Left renal cortex interstitium (tissue), 4 donors: ENCODE measurements around the gene SEC16A. TPM values are rescaled to one million over a fixed set of nuclear protein-coding genes. Genes with fewer than 3 reads are reported as not detected.

Experiments
- DNase-seq, 4 donors: peaks; one replicate each; pipeline ENCODE4 v3.0.0-alpha.2; 2013; ENCODE audit warnings: low read depth in 4 of 4, low spot score in 2 of 4, missing footprints in 1 of 4
- polyA plus RNA-seq, 4 donors: library from polyadenylated mRNA; unstranded; fragments of 120-200 nt; gene quantifications; one replicate each; pipeline ENCODE4 v1.2.1, GENCODE V29; 2013; ENCODE audit not compliant: insufficient read length in 4 of 4

The SEC16A gene
- polyA plus RNA-seq, 4 donors, result 51.9 to 68.5 (median 62.4) TPM

GRCh38 chr9:136488247-136489214 is 5.7 kb upstream of the SEC16A start:
- no peak for DNase-seq

DNA sequence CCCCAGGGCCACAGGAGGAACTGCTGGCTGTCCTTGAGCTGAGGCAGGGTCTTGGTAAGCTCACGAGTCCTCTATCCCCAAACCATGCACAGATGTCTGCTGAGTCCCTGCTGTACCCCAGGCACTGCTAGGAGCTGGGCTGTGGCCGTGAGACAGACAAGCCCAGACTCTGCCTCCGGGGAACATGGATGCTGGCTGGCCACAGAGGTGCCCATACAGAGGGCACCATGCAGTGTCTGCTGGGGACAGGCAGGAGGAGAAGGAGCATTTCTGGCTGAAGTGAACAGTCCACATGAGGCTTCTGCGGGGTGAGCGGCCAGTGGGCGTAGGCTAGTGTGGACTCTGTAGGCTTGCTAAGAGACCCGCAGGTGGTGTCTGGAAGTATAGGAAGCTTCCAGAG is 4.8 kb upstream of the SEC16A start:
- DNase-seq, result no peak

- no peak for DNase-seq
Observed at GRCh38 chr9:136486823-136487620, 4.2 kb upstream of the SEC16A start.

GRCh38 chr9:136486131-136486530 is 3.3 kb upstream of the SEC16A start:
- no peak for DNase-seq

DNA sequence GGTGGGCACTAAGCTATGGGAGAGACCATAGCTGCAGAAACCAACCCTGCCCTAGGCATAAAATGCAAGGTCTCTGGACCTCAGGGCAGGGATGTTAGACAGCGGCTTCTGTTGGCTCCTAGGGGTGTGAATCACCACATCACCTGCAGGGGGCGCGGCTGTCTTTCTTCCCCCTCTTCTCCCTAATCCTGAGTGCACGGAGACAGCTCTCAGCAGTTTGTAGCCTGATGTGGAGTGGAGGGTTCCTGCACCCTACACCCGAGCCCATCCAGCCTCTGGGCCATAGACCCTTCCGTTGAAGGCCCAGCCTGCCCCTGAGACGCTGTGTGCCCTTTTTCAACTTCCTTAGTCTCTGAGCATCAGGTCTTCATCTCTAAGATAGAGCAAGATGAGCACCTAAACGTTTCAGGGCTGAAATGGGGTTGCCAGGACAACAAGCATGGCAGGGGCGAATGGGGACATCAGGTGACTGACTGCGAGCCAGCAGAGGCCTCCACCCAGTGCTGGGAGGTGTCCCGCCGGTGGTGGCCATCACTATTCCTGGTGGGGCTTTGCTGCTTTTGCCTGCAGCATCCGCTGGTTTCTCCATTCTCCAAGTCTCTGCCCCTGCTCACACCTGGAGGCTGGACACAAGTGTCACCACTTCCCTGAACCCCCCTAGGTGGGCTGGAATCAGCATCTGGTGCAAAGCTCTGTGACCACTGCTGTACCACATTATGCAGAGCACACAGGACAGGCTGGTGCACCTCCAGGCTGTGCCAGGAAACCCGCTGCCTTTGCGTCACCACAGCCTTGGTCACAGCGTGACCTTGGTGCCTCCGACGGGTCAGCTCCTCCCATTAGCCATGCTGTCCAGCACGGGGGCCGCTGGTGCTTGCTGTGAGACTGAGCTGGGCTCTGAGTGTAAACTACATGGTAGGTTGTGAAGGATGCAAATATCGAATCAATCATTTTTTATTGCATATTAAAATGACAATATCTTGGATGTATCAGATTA is 2.5 kb upstream of the SEC16A start:
- peak in 2 of 4 donors; percentile 57 to 70 for DNase-seq

DNA sequence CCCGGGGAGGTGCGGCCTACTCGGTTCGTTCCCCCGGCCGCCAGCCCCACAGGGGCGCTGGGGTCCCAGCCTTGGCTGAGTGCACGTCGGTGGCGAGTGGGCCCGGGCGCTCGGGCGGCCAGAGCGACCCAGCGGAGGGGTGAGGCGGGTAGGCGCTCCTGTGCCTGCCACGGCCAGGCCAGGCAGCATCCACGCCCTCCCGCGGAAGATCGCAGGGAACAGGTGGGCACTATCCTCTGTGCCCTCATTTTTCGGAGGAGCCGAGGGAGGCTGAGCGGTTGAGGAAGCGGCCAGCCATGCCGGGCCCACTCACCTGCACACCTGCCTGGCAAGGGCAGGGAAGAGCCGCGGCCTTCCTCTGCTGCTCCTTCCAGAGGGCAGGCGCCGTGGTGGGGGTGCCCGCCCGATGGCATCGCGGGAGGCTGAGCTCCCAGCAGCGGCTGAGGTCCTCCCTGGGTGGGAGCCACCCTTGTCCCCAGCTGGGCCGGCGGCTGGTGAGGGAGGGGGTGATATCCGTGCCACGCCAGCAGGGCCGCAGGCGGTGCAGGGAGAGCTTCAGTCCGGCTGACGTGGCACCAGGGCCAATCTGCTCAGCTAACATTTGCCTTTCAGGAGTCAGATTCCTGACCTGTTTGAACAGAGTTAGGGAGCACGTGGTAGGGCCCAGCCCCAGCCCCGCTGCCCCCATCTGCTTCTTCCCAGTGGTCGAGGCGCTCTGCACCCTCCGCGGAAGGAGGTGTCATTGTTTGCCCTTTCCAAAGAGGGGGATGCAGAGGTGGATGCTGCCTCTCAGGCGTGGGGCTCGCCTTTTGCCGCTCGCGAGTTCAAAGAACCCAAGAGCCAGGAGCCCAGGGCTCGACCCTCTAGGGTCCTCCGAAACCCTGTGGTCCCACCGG is 1.6 kb upstream of the SEC16A start:
- DNase-seq, result no peak

GRCh38 chr9:136483589-136484152 is 831 bp upstream of the SEC16A start:
- DNase-seq, result peak; percentile 82 to 91 (median 84)

GRCh38 chr9:136482046-136482792 is 621 bp downstream of the SEC16A start:
- no peak for DNase-seq

GRCh38 chr9:136481558-136481957 is 1.3 kb downstream of the SEC16A start:
- DNase-seq, result no peak

- no peak for DNase-seq
Observed at GRCh38 chr9:136476369-136477150, 6.3 kb downstream of the SEC16A start.

DNA sequence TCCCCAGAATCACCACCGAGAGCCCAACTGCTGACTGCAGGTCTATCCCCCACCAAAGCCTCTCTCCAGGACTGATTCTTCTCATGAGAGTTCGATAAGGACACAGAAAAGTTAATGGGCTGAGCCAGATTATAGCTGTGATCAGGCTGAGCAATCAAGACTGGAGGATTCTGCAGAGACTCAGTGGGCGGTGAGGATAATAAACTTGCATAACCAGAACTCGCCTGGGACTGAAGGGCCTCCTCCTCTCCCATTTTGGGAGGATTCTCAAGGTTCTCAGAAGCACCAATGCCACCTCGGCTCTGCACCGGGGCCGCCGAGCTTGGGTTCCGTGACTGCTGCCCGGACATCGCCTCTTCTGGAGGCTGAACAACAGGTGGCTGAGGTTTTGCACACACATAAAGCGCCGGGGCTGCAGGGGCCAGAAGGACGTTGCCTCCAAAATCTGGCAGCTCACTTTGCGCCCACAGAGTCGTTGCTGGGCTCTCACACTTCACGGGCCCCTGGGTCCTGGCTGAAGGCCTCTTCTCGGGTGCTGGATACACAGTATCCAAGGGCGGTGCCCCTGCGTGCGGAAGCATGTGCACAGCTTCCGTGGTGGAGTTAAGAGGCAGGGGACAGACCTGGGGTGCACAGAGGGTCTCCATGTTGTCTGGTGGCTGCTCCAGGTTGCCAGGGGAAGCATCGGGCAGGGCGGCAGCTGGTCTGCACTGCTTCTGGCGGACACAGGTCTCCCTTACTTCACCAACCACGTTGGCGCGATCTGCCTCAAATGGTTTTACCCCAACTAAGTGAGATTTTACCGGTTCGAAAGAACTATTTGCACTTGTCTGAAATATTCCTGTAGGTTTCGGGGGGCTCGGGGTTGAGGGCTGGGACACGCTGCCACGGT is 7.6 kb downstream of the SEC16A start:
- DNase-seq, result no peak

- DNase-seq, result no peak
Observed at GRCh38 chr9:136474021-136474640, 8.7 kb downstream of the SEC16A start.

GRCh38 chr9:136473354-136473721 is 9.5 kb downstream of the SEC16A start:
- no peak for DNase-seq

GRCh38 chr9:136472640-136473353 is 10.0 kb downstream of the SEC16A start:
- no peak for DNase-seq

DNA sequence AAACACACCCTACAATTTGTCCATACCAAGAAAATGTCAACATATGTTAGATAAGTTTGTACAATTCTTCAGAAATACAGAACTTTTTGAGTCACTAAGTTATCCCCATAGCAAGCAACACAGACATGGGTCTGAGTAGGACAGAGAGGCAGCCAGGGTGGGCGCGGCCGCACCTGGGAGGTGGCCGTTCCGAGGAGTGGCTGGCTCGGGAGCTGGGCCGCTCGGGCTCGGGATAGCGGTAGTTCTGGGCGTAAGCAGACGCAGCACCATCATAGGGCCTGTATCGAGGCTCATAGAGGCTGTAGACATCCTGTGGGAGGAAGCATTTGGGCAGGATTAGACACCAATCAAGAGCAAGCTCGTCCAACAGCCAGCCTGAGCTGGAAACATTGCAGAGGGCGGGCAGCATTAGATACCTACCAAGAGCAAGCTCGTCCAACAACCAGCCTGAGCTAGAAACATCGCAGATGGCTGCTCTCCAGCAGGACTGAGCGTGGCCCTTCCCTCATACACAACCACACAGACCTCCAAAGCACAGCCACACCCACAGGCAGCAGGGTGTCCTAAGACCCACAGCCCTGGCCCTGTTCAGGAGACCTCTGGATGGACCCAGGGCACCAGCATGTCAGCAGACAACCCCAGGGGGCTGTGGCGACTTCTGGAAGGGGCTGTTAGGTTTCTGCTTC is 10.9 kb downstream of the SEC16A start:
- no peak for DNase-seq
